Measurements from ENCODE around the gene CDX2.

CDX2 gene

DNA sequence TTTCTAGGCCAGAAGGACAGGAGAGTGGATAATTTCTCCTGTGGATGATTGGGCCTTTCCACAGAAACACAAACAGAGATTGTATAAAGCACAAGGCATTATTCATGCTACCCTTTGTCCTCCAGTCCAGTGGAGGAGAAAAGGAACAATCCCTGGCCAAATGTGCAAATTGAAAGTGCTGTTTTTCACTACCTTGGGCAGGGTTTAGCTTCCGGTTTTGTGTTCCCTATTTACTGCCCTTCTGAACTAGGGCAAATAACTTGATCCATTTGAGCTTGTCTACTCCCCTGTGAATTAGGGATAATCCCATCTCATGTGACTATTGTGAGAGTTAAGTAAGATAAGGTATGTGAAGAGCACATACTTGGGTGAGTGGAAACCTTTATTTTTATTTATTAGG is 36.0 kb downstream of the CDX2 start:
- no peak for DNase-seq (ENCODE audit: low read depth in 1 of 2, low spot score in 1 of 2)

DNA sequence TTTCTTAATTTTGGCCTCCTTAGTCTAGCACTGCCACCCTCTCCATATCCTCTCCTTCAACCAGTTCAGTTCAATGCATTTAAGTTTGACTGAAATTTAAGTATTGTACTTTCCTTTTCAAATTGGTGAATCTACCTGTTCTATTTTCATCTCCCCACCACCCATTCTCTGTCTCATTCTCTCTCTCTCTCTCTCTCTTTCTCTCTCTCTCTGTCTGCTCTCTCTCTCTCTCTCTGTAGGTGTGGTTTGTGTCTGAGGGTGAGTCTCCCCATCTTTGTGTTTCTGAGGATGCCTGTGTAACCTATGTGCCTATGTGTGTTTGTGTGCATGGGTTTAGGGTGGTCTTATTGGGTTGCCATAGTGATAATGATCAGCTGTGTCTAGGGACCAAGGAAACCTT is 39.2 kb downstream of the CDX2 start:
- no peak for DNase-seq (ENCODE audit: low read depth in 1 of 2, low spot score in 1 of 2)

DNA sequence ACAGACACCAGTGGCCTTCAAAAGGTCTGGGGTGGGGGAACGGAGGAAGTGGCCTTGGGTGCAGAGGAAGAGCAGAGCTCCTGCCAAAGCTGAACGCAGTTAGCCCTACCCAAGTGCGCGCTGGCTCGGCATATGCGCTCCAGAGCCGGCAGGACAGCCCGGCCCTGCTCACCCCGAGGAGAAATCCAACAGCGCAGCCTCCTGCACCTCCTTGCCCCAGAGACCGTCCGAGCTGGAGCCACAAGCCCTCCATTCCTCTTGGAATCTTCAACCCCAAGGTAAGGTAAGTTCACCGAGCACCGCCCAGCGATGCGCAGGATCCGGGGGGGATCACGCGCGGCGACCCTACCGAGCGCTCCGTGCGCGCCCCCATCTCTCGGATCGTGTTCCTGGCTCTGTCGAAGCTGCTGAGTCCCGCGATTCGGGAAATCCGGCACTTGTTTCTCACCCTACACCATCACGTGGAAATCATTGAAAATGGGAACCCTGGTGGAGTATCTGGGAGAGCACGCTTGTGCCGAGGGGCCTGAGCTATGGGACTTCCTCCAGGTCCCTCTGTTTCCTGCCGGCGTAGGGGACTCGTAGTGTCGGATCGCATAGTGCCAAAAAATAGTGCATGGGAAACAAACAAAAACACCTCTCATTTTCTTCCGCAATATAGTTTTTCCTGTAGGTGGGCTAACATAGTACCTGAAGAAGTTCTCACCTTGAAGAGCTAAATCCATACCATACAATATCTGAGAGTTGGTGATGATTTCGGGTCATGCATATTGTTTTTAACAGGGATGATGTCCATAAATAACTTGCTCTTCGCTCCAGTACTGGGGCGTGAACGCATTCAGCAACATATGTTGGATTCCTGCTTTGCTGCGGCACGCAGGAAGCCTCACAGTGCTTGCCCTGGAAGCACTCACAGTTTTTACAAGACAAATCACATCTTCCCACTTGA is 40.0 kb downstream of the CDX2 start:
- no peak for DNase-seq (ENCODE audit: low read depth in 1 of 2, low spot score in 1 of 2)

DNA sequence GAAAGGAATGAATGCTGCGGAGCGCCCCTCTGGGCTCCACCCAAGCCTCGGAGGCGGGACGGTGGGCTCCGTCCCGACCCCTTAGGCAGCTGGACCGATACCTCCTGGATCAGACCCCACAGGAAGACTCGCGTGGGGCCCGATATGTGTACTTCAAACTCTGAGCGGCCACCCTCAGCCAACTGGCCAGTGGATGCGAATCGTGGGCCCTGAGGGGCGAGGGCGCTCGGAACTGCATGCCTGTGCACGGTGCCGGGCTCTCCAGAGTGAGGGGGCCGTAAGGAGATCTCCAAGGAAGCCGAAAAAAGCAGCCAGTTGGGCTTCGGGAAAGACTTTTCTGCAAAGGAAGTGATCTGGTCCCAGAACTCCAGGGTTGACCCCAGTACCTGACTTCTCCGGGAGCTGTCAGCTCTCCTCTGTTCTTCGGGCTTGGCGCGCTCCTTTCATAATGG is 40.7 kb downstream of the CDX2 start:
- no peak for DNase-seq (ENCODE audit: low read depth in 1 of 2, low spot score in 1 of 2)

DNA sequence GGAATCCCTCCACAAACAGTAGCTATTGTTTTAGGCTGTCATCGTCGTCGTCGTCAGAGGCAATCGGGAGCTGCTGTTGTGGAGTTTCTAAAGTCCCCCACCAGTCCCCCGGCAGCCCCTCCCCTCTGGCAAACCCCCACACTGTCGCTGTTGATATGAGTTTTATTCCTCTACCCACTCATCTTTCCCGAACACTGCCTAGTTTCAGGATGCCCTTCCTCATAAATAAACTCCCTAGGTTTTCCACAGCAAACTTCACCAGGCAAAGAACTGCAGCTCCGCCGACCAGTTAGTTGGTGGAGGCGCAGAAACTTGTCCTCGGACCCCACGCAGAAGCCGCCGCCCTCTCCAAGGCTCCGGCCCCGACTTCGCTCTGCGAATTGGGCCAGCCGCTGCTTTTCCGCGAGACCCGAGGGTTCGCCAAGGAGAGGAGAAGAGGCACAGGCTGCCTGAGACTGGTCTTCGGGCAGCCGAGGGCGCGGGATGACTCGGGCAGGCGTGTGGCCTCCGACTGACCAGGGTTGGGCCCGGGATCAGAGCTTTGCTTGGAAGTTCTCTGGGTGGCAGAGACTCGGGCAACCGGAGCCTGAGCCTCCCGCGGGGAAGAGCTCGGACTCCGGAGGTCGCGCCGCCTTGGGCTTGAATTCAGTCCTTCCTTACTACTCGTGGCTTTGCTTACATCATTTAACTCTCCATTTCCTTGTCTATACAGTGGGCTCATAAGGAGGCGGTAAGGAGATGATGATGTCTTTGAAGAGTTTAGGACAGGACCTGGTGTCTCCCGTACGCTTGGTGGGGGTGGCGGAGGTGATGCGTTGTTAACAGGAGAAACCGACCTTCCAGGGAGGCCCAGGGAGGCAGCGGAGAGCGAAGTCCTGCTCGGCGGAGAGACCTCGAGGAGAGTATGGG is 41.4 kb downstream of the CDX2 start:
- no peak for DNase-seq (ENCODE audit: low read depth in 1 of 2, low spot score in 1 of 2)

DNA sequence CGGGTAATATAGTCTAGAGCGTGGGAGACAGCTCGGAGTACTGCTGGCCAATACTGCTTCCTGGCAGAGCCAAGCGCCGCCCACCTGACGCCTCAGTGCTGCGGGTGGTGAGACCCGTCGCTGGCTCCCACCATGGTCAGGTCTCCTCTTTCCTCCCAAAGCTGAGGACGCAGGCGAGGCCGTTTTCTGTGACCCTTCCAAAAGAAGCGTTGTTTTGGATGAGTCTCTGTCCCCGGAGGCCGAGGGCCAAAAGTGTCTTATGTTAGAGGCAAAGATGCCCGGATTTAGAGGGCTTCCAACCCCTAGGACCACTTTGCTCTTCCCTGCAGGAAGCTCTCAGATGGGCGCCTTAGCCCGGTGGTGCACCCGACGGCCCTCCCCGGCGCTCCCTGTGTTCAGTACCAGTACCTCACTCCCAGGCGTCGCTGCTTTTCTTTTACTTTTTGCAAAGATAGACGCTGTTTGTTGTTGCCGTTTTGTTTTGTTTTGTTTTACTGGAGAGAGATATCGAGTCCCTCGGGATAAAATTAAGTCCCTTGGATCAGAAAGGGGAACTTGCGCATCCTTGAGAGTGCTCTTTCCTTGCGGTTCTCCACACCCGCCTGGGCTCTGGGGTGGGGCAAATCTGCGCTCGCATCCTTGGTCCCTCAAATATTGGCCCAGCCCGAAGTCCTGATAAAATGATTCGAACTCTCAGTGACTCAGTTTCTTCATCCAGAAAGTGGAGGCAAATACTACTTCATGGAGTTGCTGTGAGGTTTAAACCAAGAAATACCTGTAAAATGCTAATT is 42.3 kb downstream of the CDX2 start:
- no peak for DNase-seq (ENCODE audit: low read depth in 1 of 2, low spot score in 1 of 2)

DNA sequence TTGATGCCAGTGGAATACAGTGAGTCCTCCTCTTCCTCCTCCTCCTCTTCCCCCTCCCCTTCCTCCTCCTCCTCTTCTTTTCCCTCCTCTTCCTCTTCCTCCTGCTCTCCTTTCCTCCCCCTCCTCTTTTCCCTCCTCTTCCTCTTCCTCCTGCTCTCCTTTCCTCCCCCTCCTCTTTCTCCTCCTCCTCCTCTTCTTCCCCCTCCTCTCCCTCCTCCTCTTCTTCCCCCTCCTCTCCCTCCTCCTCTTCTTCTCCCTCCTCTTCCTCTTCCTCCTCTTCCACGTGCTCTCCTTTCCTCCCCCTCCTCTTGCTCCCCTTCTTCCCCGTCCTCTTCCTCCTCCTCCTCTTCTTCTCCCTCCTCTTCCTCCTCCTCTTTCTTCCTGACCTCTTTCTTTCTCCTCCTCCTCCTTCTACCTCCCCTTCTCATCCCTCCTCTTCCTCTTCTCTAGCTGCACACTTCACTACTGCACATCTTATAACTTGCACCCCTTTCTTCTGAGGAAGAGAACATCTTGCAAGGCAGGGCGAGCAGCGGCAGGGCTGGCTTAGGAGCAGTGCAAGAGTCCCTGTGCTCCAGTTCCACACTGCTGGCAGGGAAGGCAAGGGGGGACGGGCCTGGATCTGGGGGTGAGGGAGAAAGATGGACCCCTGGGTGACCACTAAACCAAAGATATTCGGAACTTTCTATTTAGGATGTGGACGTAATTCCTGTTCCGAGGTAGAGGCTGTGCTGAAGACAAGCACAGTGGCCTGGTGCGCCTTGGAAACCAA is 43.7 kb downstream of the CDX2 start:
- DNase-seq (ENCODE audit: low read depth in 1 of 2, low spot score in 1 of 2): no peak

DNA sequence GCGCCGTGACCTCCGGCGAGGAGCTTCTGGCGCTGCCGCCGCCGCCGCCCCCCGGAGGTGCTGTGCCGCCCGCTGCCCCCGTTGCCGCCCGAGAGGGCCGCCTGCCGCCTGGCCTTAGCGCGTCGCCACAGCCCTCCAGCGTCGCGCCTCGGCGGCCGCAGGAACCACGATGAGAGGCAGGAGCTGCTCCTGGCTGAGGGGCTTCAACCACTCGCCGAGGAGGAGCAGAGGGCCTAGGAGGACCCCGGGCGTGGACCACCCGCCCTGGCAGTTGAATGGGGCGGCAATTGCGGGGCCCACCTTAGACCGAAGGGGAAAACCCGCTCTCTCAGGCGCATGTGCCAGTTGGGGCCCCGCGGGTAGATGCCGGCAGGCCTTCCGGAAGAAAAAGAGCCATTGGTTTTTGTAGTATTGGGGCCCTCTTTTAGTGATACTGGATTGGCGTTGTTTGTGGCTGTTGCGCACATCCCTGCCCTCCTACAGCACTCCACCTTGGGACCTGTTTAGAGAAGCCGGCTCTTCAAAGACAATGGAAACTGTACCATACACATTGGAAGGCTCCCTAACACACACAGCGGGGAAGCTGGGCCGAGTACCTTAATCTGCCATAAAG is 44.5 kb downstream of the CDX2 start:
- no peak for DNase-seq (ENCODE audit: low read depth in 1 of 2, low spot score in 1 of 2)

DNA sequence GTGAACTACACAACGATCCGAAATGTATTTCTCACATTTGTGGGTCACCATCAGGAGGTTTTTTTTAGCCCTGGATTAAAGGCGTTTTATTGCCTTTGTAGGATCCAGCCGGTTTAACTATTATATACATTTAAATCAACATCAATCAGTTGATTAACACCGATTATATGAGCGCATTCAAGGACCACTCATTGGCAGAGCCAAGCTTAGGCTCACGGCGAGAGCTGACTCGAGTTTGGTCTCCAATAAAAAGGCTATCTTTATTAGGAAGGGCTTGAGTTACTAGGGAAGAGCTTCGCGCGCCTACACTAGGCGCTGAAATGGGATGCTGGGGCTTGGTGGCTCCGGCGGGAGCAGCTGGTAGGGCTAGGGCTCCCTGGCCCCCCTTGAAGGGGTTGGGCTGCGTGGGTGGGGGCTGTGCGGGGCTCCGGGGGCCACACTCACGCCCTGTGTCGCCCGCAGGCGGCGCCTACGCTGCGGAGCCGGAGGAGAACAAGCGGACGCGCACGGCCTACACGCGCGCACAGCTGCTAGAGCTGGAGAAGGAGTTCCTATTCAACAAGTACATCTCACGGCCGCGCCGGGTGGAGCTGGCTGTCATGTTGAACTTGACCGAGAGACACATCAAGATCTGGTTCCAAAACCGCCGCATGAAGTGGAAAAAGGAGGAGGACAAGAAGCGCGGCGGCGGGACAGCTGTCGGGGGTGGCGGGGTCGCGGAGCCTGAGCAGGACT is 45.2 kb downstream of the CDX2 start:
- no peak for DNase-seq (ENCODE audit: low read depth in 1 of 2, low spot score in 1 of 2)

DNA sequence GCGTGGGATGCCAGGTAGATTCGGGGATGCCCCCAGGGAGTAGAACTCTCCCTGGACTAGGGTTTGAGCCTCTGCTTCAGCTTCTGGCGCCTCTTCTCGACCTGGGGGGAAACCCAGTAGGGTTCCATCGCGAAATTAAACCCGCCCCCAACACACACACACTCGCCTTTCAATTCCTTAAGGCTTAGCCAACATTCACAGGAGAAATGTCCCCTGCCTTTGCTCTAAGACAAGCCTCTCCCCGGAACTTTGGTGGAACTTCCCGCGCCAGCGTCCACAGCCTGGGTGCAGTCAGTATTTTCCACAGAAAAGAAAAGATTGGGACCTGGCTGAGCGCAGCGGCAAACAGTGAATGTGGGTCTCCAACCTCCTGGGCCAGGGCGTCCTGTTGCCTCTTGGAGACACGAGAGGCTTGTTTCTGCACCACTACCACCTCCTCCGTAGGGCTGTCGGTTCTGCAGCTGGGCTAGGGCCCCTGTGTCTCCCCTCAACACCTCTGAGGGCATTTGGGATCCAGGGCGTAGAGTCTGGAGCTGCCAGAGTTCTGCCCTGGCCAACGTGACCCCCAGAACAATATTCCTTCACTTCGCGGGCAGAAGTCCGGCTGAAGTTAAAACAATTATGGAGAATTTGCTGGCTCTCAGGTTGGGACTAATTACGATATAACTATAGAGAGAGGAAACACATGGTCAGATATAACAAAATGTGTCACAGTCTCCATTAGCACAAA is 46.1 kb downstream of the CDX2 start:
- DNase-seq (ENCODE audit: low read depth in 1 of 2, low spot score in 1 of 2): no peak

DNA sequence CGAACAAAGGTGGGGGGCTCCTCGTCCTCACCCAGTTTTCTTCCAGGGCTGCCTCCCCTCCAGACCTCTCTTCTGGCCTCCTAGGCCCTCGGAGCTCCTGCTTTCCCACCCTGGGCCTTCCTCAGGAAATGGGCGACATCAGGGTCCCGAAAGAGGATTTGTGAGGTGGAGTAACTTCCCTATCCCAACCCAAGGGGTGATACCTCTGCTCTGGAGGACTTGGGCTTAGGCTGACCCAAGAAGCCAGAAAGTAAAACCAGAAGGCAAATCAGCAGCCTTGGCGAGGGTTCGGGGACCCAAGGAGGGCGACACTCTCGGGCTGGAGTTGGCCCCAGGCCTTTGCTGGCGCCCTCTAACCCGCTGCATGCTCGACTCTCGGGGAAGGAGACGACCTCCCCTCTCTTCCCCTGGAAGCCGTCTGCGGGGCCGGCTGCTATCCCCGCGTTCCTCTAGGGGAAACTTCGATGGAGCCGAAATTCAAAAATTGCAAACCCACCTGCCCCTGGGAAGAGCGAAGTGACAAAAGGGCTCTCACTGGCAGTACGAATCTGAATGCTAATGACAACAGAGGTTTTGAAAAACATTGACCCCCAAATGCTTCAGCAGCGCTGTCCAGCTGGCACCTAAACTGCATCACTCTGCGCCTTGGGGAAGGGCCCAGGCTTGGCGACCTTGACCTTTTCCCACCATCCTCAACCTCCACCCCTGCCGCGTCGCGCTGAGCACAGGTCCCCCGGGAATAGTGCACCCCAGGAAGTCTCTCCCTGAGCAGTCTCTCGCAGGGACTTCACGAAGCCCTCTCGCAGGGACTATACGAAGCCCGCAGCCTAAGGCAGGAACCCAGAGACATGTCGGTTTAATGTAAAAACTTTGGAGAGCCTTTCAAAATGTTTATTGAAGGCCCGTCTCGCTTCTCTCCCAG is 46.9 kb downstream of the CDX2 start:
- DNase-seq (ENCODE audit: low read depth in 1 of 2, low spot score in 1 of 2): no peak

DNA sequence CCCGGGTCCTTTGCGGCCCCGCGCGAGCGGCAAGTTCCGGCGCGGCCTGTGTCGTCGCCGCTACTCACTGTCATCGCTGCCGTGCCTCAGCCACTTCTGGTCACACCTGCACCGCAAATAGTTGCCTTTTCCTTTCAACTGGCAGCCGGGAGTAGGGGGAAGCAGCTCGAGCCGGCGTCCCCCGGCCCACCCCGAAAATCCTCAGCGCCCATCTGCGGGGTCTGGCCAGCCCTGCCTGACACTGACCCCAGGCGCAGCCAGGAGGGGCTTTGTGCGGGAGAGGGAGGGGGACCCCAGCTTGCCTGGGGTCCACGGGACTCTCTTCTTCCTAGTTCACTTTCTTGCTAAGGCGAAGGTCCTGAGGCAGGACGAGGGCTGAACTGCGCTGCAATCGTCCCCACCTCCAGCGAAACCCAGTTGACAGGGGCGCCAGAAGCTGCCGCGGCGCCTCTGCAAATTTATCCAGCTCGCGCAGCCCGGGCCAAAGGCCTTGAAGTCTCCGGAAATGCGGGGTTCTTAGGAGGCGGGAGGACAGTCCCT is 47.6 kb downstream of the CDX2 start:
- no peak for DNase-seq (ENCODE audit: low read depth in 1 of 2, low spot score in 1 of 2)

DNA sequence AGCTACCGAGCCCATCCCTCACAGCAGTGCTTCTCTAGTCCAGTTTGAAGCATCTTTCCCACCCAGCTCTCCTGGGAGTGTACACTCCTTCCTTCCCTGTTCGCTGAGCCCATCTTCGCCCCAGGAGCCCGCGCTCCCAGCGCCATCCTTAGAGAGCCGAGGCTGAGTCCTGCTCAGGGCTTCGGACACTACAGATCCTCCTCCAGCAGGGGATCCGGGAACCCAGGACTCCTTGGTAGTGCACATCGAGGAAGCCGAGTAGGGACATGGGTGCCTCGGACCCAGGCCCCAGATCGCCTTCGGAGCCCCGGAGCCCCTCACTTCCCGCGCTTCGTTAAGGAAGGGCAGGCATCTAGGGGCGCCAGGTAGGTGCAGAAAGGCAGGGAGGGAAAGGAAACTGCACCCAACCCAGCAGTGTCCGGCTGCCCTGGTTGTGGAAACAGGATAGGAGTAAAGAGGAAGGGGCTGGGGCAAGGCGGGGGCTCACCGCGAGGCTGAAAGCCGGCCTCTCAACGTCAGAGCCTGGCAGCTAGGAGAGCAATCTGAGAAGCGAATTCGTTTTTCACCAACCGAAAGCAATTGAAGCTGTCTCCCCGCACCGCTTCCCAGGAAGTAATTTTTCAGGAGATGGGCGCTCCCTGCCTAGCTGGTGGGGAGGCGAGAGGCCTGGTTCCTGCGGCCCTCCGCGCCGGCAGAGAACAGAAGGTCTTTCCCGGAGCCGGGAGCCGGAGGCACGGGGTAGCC is 48.3 kb downstream of the CDX2 start:
- DNase-seq (ENCODE audit: low read depth in 1 of 2, low spot score in 1 of 2): no peak

DNA sequence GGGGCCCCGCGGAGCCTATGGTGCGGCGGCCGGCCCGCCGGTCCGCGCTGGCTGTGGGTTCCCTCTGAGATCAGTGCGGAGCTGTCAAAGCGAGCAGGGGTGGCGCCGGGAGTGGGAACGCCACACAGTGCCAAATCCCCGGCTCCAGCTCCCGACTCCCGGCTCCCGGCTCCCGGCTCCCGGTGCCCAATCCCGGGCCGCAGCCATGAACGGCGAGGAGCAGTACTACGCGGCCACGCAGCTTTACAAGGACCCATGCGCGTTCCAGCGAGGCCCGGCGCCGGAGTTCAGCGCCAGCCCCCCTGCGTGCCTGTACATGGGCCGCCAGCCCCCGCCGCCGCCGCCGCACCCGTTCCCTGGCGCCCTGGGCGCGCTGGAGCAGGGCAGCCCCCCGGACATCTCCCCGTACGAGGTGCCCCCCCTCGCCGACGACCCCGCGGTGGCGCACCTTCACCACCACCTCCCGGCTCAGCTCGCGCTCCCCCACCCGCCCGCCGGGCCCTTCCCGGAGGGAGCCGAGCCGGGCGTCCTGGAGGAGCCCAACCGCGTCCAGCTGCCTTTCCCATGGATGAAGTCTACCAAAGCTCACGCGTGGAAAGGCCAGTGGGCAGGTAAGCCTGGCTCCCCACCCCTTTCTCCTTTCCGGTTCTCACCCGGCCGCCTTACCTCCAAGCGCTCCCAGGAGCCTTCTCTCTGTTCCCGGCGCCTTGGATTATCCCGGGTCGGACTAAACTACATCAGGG is 49.0 kb downstream of the CDX2 start, which contains the start of gene PDX1:
TSS of gene PDX1 (plus strand) at position 67 of the 743 bp plus-strand sequence. CDS start at position 206, 139 bp downstream.
- DNase-seq (ENCODE audit: low read depth in 1 of 2, low spot score in 1 of 2): no peak

DNA sequence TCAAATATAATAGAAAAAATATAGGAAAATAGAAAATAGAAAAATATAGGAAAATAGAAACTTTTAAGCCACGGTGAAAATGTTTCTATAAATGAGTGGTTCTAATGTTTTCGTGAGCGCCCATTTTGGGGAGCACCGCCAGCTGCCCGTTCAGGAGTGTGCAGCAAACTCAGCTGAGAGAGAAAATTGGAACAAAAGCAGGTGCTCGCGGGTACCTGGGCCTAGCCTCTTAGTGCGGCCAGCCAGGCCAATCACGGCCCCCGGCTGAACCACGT is 49.5 kb downstream of the CDX2 start:
- no peak for DNase-seq (ENCODE audit: low read depth in 1 of 2, low spot score in 1 of 2)

Measured in stimulated activated CD4-positive, alpha-beta T cell treated with anti-CD3 and anti-CD28 coated beads, Interleukin-15, amount 100 ng/mL, for 1 hour (primary cell).